ENCODE measurements around the gene DDR2. TPM values are rescaled to one million over a fixed set of nuclear protein-coding genes. Genes with fewer than 3 reads are reported as not detected.
A peak's percentile ranks its signal among the peaks of the same experiment; 100 is the strongest.

DDR2 gene
- total and polyA plus RNA-seq, 12 donors, result 15.1 to 349 (median 233) TPM

GRCh38 chr1:162617513-162617912, 14.8 kb upstream of the DDR2 start:
- Histone ChIP-seq H3K4me3 (no peak overlapping the region), H3K9me3 (replicated peaks in 1 of 3) (peaks cover 0 to 5% (median 0%) of the 10 kb centered on the region in 3 donors), H3K4me1 (replicated peaks in 1 of 2) (peaks cover 14 to 16% of the 10 kb centered on the region in 2 donors), H3K27ac (no peak overlapping the region), H3K27me3 (no peaks in the 10 kb centered on the region), H3K36me3 (replicated peaks in 1 of 2) (no peaks in the 10 kb centered on the region)
- intact Hi-C loops (cut with DNase I), result loop anchor here in 1 of 2 donors (10.0 kb wide), 1 partner anchor 123 kb away; the partner anchor contains the start of gene UHMK1
- TF ChIP-seq CTCF (IDR thresholded peaks at IDR 0.05) (no peak), POLR2A (IDR thresholded peaks at IDR 0.05) (no peak)
- DNase-seq, result no peak
- WGBS, 4 donors, result 89 to 100% (median 94%) methylated on average over 1 of the region's 1 CpG

- intact Hi-C loops (cut with DNase I), result loop anchor here in 1 of 2 donors (10.0 kb wide), 1 partner anchor 124 kb away; the partner anchor contains the start of gene UHMK1
- TF ChIP-seq POLR2A (IDR thresholded peaks at IDR 0.05) (no peak), CTCF (IDR thresholded peaks at IDR 0.05) (no peak)
- Histone ChIP-seq H3K9me3 (replicated peaks in 1 of 3) (peaks cover 0 to 5% (median 0%) of the 10 kb centered on the region in 3 donors), H3K27ac (no peak overlapping the region), H3K27me3 (no peaks in the 10 kb centered on the region), H3K4me1 (replicated peaks in 1 of 2) (no peaks in the 10 kb centered on the region), H3K36me3 (replicated peaks in 1 of 2) (no peaks in the 10 kb centered on the region), H3K4me3 (no peak overlapping the region)
- 92 to 94% (median 93%) methylated on average over 3 of the region's 3 CpGs for WGBS, 4 donors
- DNase-seq, result no peak
Measured at GRCh38 chr1:162619076-162619475, 13.2 kb upstream of the DDR2 start.

GRCh38 chr1:162621256-162621655, 11.0 kb upstream of the DDR2 start:
- no peak for DNase-seq
- no peak overlapping the region for H3K27ac ChIP-seq
- H3K4me3 ChIP-seq, result no peak overlapping the region
- H3K9me3 ChIP-seq (replicated peaks in 1 of 3), result peaks cover 0 to 5% (median 0%) of the 10 kb centered on the region in 3 donors
- H3K36me3 ChIP-seq (replicated peaks in 1 of 2), result no peaks in the 10 kb centered on the region
- intact Hi-C loops (cut with DNase I), result no loop called here
- H3K4me1 ChIP-seq (replicated peaks in 1 of 2), result peaks cover 0 to 7% of the 10 kb centered on the region in 2 donors
- no peaks in the 10 kb centered on the region for H3K27me3 ChIP-seq
- no peak for TF ChIP-seq POLR2A (IDR thresholded peaks at IDR 0.05)
- no peak for TF ChIP-seq CTCF (IDR thresholded peaks at IDR 0.05)

GRCh38 chr1:162625679-162626078, 6.6 kb upstream of the DDR2 start:
- Histone ChIP-seq H3K27me3 (no peaks in the 10 kb centered on the region), H3K4me3 (no peak overlapping the region), H3K27ac (no peak overlapping the region), H3K36me3 (replicated peaks in 1 of 2) (no peaks in the 10 kb centered on the region), H3K9me3 (replicated peaks in 1 of 3) (no peaks in the 10 kb centered on the region), H3K4me1 (replicated peaks in 1 of 2) (peaks cover 7 to 28% of the 10 kb centered on the region in 2 donors)
- intact Hi-C loops (cut with DNase I), result no loop called here
- no peak for DNase-seq
- WGBS, 4 donors, result 78 to 87% (median 82%) methylated on average over 2 of the region's 2 CpGs
- TF ChIP-seq POLR2A (IDR thresholded peaks at IDR 0.05), result no peak

- TF ChIP-seq CTCF (IDR thresholded peaks at IDR 0.05) (no peak), POLR2A (IDR thresholded peaks at IDR 0.05) (no peak)
- peaks cover 11 to 30% of the 10 kb centered on the region in 2 donors for H3K4me1 ChIP-seq (replicated peaks in 1 of 2)
Measured at GRCh38 chr1:162626094-162626493, 6.2 kb upstream of the DDR2 start.

More at GRCh38 chr1:162626094-162626493, 6.2 kb upstream of the DDR2 start:
- no peaks in the 10 kb centered on the region for H3K9me3 ChIP-seq (replicated peaks in 1 of 3)
- 23 to 34% (median 26%) methylated on average over 2 of the region's 2 CpGs for WGBS, 4 donors
- peak overlapping the region in 3 of 5 donors; percentile 53 to 67 (median 64) for H3K27ac ChIP-seq
- no peaks in the 10 kb centered on the region for H3K36me3 ChIP-seq (replicated peaks in 1 of 2)
- no peak for DNase-seq
- intact Hi-C loops (cut with DNase I), result no loop called here
- peak overlapping the region in 1 of 4 donors; percentile 45 for H3K4me3 ChIP-seq
- H3K27me3 ChIP-seq, result no peaks in the 10 kb centered on the region
